ENCODE results near the gene PRR13. TPM values are rescaled to one million over a fixed set of nuclear protein-coding genes. Genes with fewer than 3 reads are reported as not detected.
A peak's percentile ranks its signal among the peaks of the same experiment; 100 is the strongest.

The PRR13 gene
- total and polyA plus RNA-seq, 9 of the 15 experiments (the other 6 are each of a cell fraction or from before 2014, with no cell fraction given) = 117 to 835 (median 285) TPM

DNA sequence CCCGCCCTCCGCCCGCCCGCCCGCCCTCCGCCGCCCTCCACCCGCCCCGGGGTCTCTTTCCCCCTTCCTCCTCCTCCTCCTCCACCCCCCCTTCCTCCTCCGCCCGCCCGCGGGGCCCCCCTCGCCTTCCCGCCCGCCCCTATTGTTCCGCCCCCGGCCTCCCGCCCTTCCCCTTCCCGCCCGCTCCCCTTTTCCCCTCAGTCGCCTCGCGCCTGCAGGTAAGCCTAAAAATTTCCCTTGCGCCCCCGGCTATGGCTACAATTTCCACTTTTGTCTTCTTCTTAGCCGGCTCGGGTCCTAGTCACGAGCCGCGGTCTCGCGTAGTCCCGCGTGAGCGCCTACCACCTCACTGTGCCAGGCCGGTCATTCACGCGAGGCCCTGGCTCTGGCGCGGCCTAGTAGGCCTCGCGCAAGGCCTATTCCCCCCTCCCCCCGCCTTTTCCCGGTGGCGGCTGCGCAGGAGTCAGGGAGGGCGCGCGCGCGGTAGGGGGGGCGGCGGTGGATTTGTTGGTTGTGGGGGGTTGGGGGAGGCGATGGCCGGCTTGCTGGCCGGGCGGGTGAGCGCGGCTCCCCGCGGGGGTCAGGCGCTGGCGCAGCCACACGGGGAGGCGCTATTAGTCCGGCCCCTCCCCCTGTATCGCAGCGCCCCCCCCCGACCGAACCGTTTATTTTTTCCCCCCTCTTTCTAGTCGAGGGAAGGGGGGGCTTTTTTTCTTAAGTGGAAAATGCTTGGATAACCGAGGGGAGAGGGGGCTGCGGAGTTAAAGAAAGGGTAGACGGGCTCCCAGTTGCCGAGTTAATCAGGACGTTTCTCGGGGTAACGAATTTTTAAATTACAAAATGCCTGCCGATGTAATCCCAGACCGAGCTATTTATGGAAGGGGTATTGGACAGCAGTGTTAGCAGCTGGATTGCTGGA is 10.9 kb downstream of the PRR13 start (continued):
- TF ChIP-seq, protein P1, sequence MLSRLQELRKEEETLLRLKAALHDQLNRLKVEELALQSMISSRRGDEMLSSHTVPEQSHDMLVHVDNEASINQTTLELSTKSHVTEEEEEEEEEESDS (CRISPR knock-in tag; IDR thresholded peaks at IDR 0.05) = no peak
- TF ChIP-seq DPF2 (IDR thresholded peaks at IDR 0.05) (peak; percentile 9; the same call in 1 of the 2 replicates), SMARCA4 (IDR thresholded peaks at IDR 0.05) (no peak), CLOCK (CRISPR knock-in tag; IDR thresholded peaks at IDR 0.05; ENCODE audit: borderline replicate concordance) (no peak), XRCC5 (IDR thresholded peaks at IDR 0.05; ENCODE audit: low read depth, low read length) (0 out of 2 replicates have a peak, but pooled peaks have one; percentile 69), ZBTB49 (CRISPR knock-in tag; IDR thresholded peaks at IDR 0.05; ENCODE audit: borderline replicate concordance) (peak; percentile 89; the same call in 1 of the 2 replicates), ZNF57 (CRISPR knock-in tag; IDR thresholded peaks at IDR 0.05) (no peak), PHF20 (IDR thresholded peaks at IDR 0.05; ENCODE audit: partially characterized antibody) (peak; percentile 82), ZNF134 (CRISPR knock-in tag; conservative IDR thresholded peaks at IDR 0.05) (no peak), RB1 (IDR thresholded peaks at IDR 0.05; ENCODE audit: low read depth) (peak; percentile 66; the same call in 1 of the 2 replicates), BRD4 (IDR thresholded peaks at IDR 0.05) (peak; percentile 95; the same call in 1 of the 2 replicates), ESRRB (CRISPR knock-in tag; IDR thresholded peaks at IDR 0.05; ENCODE audit: borderline replicate concordance) (no peak), ATF6 (CRISPR knock-in tag; IDR thresholded peaks at IDR 0.05) (peak; percentile 91; the same call in 1 of the 2 replicates)
- TF ChIP-seq, protein P2, sequence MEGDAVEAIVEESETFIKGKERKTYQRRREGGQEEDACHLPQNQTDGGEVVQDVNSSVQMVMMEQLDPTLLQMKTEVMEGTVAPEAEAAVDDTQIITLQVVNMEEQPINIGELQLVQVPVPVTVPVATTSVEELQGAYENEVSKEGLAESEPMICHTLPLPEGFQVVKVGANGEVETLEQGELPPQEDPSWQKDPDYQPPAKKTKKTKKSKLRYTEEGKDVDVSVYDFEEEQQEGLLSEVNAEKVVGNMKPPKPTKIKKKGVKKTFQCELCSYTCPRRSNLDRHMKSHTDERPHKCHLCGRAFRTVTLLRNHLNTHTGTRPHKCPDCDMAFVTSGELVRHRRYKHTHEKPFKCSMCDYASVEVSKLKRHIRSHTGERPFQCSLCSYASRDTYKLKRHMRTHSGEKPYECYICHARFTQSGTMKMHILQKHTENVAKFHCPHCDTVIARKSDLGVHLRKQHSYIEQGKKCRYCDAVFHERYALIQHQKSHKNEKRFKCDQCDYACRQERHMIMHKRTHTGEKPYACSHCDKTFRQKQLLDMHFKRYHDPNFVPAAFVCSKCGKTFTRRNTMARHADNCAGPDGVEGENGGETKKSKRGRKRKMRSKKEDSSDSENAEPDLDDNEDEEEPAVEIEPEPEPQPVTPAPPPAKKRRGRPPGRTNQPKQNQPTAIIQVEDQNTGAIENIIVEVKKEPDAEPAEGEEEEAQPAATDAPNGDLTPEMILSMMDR (IDR thresholded peaks at IDR 0.05 in 2 of 3, conservative IDR thresholded peaks at IDR 0.05 in 1 of 3; ENCODE audit: insufficient read depth in 2 of 3, low read depth in 1 of 3, low read length in 3 of 3) = peak; percentile 51 to 90 (median 64); a peak in 5 of 6 replicates

Data from K562 (cell line).